Activated CD4-positive, alpha-beta T cell treated with anti-CD3 and anti-CD28 coated beads, Interleukin-2, amount 10 ng/mL, durations not matched to agents 7 days and 5 days (primary cell): ENCODE data around the gene XAB2. TPM values are rescaled to one million over a fixed set of nuclear protein-coding genes. Genes with fewer than 3 reads are reported as not detected.

ENCODE experiments used
- CTCF ChIA-PET: fragments of 350-600 bp; sonication (Branson Sonifier 250); formaldehyde crosslinking; loops from one replicate; lab custom pipeline; 2021; ENCODE audit warnings: antibody characterized with exemption; lab: Charles Lee
- POLR2A ChIA-PET: fragments of 350-600 bp; sonication (Branson Sonifier 250); formaldehyde crosslinking; loops from one replicate; lab custom pipeline; 2021; ENCODE audit warnings: antibody characterized with exemption; lab: Charles Lee
- DNase-seq: peaks from one replicate; pipeline ENCODE4 v3.0.0-alpha.2; 2020
- H3K27ac Mint-ChIP-seq: one replicate; pipeline ENCODE4 v1.8.0; 2021; ENCODE audit warnings: mild to moderate bottlenecking, moderate library complexity, mixed read lengths
- H3K27me3 Mint-ChIP-seq: one replicate; pipeline ENCODE4 v1.8.0; 2021; ENCODE audit warnings: mixed read lengths
- H3K36me3 Mint-ChIP-seq: one replicate; pipeline ENCODE4 v1.8.0; 2021; ENCODE audit warnings: low read depth, mixed read lengths
- H3K4me1 Mint-ChIP-seq: one replicate; pipeline ENCODE4 v1.8.0; 2021; ENCODE audit warnings: mixed read lengths
- H3K4me3 Mint-ChIP-seq: one replicate; pipeline ENCODE4 v1.8.0; 2021; ENCODE audit warnings: mild to moderate bottlenecking, moderate library complexity, mixed read lengths
- H3K9me3 Mint-ChIP-seq: one replicate; pipeline ENCODE4 v1.8.0; 2021; ENCODE audit warnings: mixed read lengths
- total RNA-seq, 2 experiments: library from RNA; stranded (reverse); gene quantifications; one replicate each; pipeline ENCODE4 v1.2.3, GENCODE V29; 2021

Gene XAB2
- total RNA-seq, 2 experiments from 2014 or later, result 46.0 to 50.0 TPM

GRCh38 chr19:7663706-7664105 is 34.4 kb upstream of the XAB2 start:
- CTCF ChIA-PET, result interaction anchor here (0.8 to 2.0 kb wide), 3 partner anchors 11 to 26 kb away, joined by 3 to 6 read pairs (median 4); partner anchors contain the start of gene TRAPPC5
- no peak for DNase-seq
- no peaks in the 10 kb centered on the region for H3K36me3 Mint-ChIP-seq
- peaks cover 4% of the 10 kb centered on the region for H3K4me1 Mint-ChIP-seq
- no peak overlapping the region for H3K4me3 Mint-ChIP-seq
- POLR2A ChIA-PET, result no interaction called here
- H3K27ac Mint-ChIP-seq, result no peak overlapping the region
- no peaks in the 10 kb centered on the region for H3K9me3 Mint-ChIP-seq
- peaks cover 7% of the 10 kb centered on the region for H3K27me3 Mint-ChIP-seq

- H3K27ac Mint-ChIP-seq, result no peak overlapping the region
- ChIA-PET POLR2A (no interaction called here), CTCF (interaction anchor here (0.6 to 2.9 kb wide), 2 partner anchors 18 kb away, joined by 3 to 13 read pairs; partner anchors contain the start of gene TRAPPC5)
- peaks cover 14% of the 10 kb centered on the region for H3K4me1 Mint-ChIP-seq
- H3K36me3 Mint-ChIP-seq, result no peaks in the 10 kb centered on the region
- H3K27me3 Mint-ChIP-seq, result peaks cover 4% of the 10 kb centered on the region
- H3K4me3 Mint-ChIP-seq, result no peak overlapping the region
- no peaks in the 10 kb centered on the region for H3K9me3 Mint-ChIP-seq
- DNase-seq, result no peak
Observed at GRCh38 chr19:7662657-7663056, 33.3 kb upstream of the XAB2 start.

GRCh38 chr19:7661744-7662538 is 32.6 kb upstream of the XAB2 start:
- ChIA-PET CTCF (interaction anchor here (0.5 to 2.9 kb wide), 3 partner anchors 19 to 167 kb away, joined by 3 to 13 read pairs (median 3); partner anchors contain the start of genes STXBP2 and TRAPPC5), POLR2A (no interaction called here)
- no peaks in the 10 kb centered on the region for H3K9me3 Mint-ChIP-seq
- peaks cover 21% of the 10 kb centered on the region for H3K4me1 Mint-ChIP-seq
- no peaks in the 10 kb centered on the region for H3K36me3 Mint-ChIP-seq
- DNase-seq, result no peak
- H3K27ac Mint-ChIP-seq, result no peak overlapping the region
- H3K4me3 Mint-ChIP-seq, result no peak overlapping the region
- H3K27me3 Mint-ChIP-seq, result peaks cover 3% of the 10 kb centered on the region

GRCh38 chr19:7658219-7658686 is 28.9 kb upstream of the XAB2 start:
- ChIA-PET CTCF (interaction anchor here (1.6 to 1.7 kb wide), 2 partner anchors 22 to 90 kb away, joined by 3 to 5 read pairs; partner anchors contain the start of gene TRAPPC5), POLR2A (no interaction called here)
- peak overlapping the region; percentile 71 for H3K4me3 Mint-ChIP-seq
- DNase-seq, result peak; percentile 74
- no peaks in the 10 kb centered on the region for H3K27me3 Mint-ChIP-seq
- H3K27ac Mint-ChIP-seq, result peak overlapping the region; percentile 87
- H3K4me1 Mint-ChIP-seq, result peaks cover 23% of the 10 kb centered on the region
- no peaks in the 10 kb centered on the region for H3K36me3 Mint-ChIP-seq
- no peaks in the 10 kb centered on the region for H3K9me3 Mint-ChIP-seq

GRCh38 chr19:7657131-7657751 is 27.9 kb upstream of the XAB2 start:
- Mint-ChIP-seq H3K9me3 (no peaks in the 10 kb centered on the region), H3K4me3 (no peak overlapping the region), H3K4me1 (peaks cover 31% of the 10 kb centered on the region), H3K27ac (peak overlapping the region; percentile 9), H3K27me3 (no peaks in the 10 kb centered on the region), H3K36me3 (no peaks in the 10 kb centered on the region)
- ChIA-PET POLR2A (no interaction called here), CTCF (interaction anchor here (0.6 to 1.7 kb wide), 5 partner anchors 15 to 536 kb away, joined by 3 to 5 read pairs (median 3); partner anchors contain the start of genes PCP2 and TRAPPC5)
- no peak for DNase-seq

- H3K36me3 Mint-ChIP-seq, result no peaks in the 10 kb centered on the region
- no peak overlapping the region for H3K27ac Mint-ChIP-seq
- H3K9me3 Mint-ChIP-seq, result no peaks in the 10 kb centered on the region
- no peak overlapping the region for H3K4me3 Mint-ChIP-seq
- peaks cover 2% of the 10 kb centered on the region for H3K27me3 Mint-ChIP-seq
- DNase-seq, result no peak
- peaks cover 35% of the 10 kb centered on the region for H3K4me1 Mint-ChIP-seq
- CTCF ChIA-PET, result interaction anchor here (0.9 to 2.8 kb wide), 2 partner anchors 17 to 25 kb away, joined by 3 to 12 read pairs; partner anchors contain the start of gene TRAPPC5
- POLR2A ChIA-PET, result no interaction called here
Observed at GRCh38 chr19:7655581-7655980, 26.2 kb upstream of the XAB2 start.

GRCh38 chr19:7654401-7654800 is 25.1 kb upstream of the XAB2 start:
- no peak for DNase-seq
- ChIA-PET CTCF (interaction anchor here (0.9 to 2.8 kb wide), 3 partner anchors 10 to 26 kb away, joined by 3 to 12 read pairs (median 6); partner anchors contain the start of gene TRAPPC5), POLR2A (no interaction called here)
- Mint-ChIP-seq H3K4me1 (peaks cover 35% of the 10 kb centered on the region), H3K9me3 (no peaks in the 10 kb centered on the region), H3K4me3 (no peak overlapping the region), H3K36me3 (no peaks in the 10 kb centered on the region), H3K27me3 (peaks cover 2% of the 10 kb centered on the region), H3K27ac (no peak overlapping the region)

- Mint-ChIP-seq H3K27me3 (peaks cover 2% of the 10 kb centered on the region), H3K4me3 (peak overlapping the region; percentile 47), H3K9me3 (no peaks in the 10 kb centered on the region), H3K27ac (peak overlapping the region; percentile 76), H3K4me1 (peaks cover 16% of the 10 kb centered on the region), H3K36me3 (no peaks in the 10 kb centered on the region)
- CTCF ChIA-PET, result interaction anchor here (0.6 to 5.5 kb wide), 8 partner anchors 10 to 161 kb away, joined by 3 to 20 read pairs (median 4); partner anchors contain the start of gene TRAPPC5
- peak; percentile 86 for DNase-seq
- POLR2A ChIA-PET, result interaction anchor here (0.6 kb wide), 1 partner anchor 288 kb away, joined by 3 read pairs; no protein-coding TSS in a partner anchor
Observed at GRCh38 chr19:7652061-7652641, 22.8 kb upstream of the XAB2 start.

- Mint-ChIP-seq H3K9me3 (no peaks in the 10 kb centered on the region), H3K4me1 (peaks cover 16% of the 10 kb centered on the region), H3K4me3 (no peak overlapping the region), H3K27me3 (peaks cover 2% of the 10 kb centered on the region), H3K36me3 (peaks cover 4% of the 10 kb centered on the region), H3K27ac (no peak overlapping the region)
- DNase-seq, result no peak
- POLR2A ChIA-PET, result no interaction called here
- CTCF ChIA-PET, result interaction anchor here (0.6 to 5.5 kb wide), 5 partner anchors 17 to 385 kb away, joined by 3 to 20 read pairs (median 5); partner anchors contain the start of genes PCP2 and TRAPPC5
Observed at GRCh38 chr19:7650148-7650547, 20.8 kb upstream of the XAB2 start.

GRCh38 chr19:7648265-7649014 is 19.1 kb upstream of the XAB2 start:
- H3K4me3 Mint-ChIP-seq, result no peak overlapping the region
- CTCF ChIA-PET, result interaction anchor here (0.5 to 5.5 kb wide), 4 partner anchors 11 to 32 kb away, joined by 3 to 20 read pairs (median 4); partner anchors contain the start of genes PET100, TRAPPC5 and XAB2
- H3K36me3 Mint-ChIP-seq, result peaks cover 9% of the 10 kb centered on the region
- peaks cover 16% of the 10 kb centered on the region for H3K4me1 Mint-ChIP-seq
- no peak for DNase-seq
- peaks cover 2% of the 10 kb centered on the region for H3K27me3 Mint-ChIP-seq
- POLR2A ChIA-PET, result no interaction called here
- no peak overlapping the region for H3K27ac Mint-ChIP-seq
- H3K9me3 Mint-ChIP-seq, result no peaks in the 10 kb centered on the region

GRCh38 chr19:7647156-7647555 is 17.8 kb upstream of the XAB2 start:
- H3K9me3 Mint-ChIP-seq, result no peaks in the 10 kb centered on the region
- peaks cover 9% of the 10 kb centered on the region for H3K4me1 Mint-ChIP-seq
- H3K27me3 Mint-ChIP-seq, result peaks cover 2% of the 10 kb centered on the region
- DNase-seq, result no peak
- ChIA-PET CTCF (no interaction called here), POLR2A (no interaction called here)
- peaks cover 17% of the 10 kb centered on the region for H3K36me3 Mint-ChIP-seq
- H3K4me3 Mint-ChIP-seq, result no peak overlapping the region
- no peak overlapping the region for H3K27ac Mint-ChIP-seq

GRCh38 chr19:7646426-7646700 is 17.0 kb upstream of the XAB2 start:
- ChIA-PET POLR2A (no interaction called here), CTCF (no interaction called here)
- no peak overlapping the region for H3K27ac Mint-ChIP-seq
- H3K4me1 Mint-ChIP-seq, result peaks cover 6% of the 10 kb centered on the region
- peaks cover 17% of the 10 kb centered on the region for H3K36me3 Mint-ChIP-seq
- H3K4me3 Mint-ChIP-seq, result no peak overlapping the region
- DNase-seq, result no peak
- H3K9me3 Mint-ChIP-seq, result no peaks in the 10 kb centered on the region
- peaks cover 2% of the 10 kb centered on the region for H3K27me3 Mint-ChIP-seq
